Measurements from ENCODE around the gene NPHP4.

GRCh38 chr1:5916572-5917280, 75.5 kb downstream of the NPHP4 start:
- TF ChIP-seq CTCF (IDR thresholded peaks at IDR 0.05) = no peak
- TF ChIP-seq SMC3 (IDR thresholded peaks at IDR 0.05) = no peak
- no peak for TF ChIP-seq MAX (IDR thresholded peaks at IDR 0.05)
- TF ChIP-seq, protein P1, sequence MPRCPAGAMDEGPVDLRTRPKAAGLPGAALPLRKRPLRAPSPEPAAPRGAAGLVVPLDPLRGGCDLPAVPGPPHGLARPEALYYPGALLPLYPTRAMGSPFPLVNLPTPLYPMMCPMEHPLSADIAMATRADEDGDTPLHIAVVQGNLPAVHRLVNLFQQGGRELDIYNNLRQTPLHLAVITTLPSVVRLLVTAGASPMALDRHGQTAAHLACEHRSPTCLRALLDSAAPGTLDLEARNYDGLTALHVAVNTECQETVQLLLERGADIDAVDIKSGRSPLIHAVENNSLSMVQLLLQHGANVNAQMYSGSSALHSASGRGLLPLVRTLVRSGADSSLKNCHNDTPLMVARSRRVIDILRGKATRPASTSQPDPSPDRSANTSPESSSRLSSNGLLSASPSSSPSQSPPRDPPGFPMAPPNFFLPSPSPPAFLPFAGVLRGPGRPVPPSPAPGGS (IDR thresholded peaks at IDR 0.05) = no peak
- TF ChIP-seq POLR2AphosphoS2 (conservative IDR thresholded peaks at IDR 0.05; ENCODE audit: low read length) = no peak
- TF ChIP-seq POLR2A (IDR thresholded peaks at IDR 0.05; ENCODE audit: low read length) = no peak
- no peak for TF ChIP-seq EP300 (IDR thresholded peaks at IDR 0.05)
- TF ChIP-seq PHF8 (IDR thresholded peaks at IDR 0.05; ENCODE audit: borderline replicate concordance, low read depth) = no peak
- no peak for TF ChIP-seq RCOR1 (IDR thresholded peaks at IDR 0.05; ENCODE audit: low read depth, low read length)
- no peak for TF ChIP-seq RAD21 (conservative IDR thresholded peaks at IDR 0.05 in 1 of 2, IDR thresholded peaks at IDR 0.05 in 1 of 2)
